A673 (cell line): ENCODE measurements around the gene KLHL33.

Experiments
- CTCF ChIP-seq: fragments of 300-800, 200-600 bp; sonication (generic); conservative IDR thresholded peaks from 2 replicates; pipeline ENCODE4 v1.5.1; 2017; ENCODE audit warnings: low read depth, mild to moderate bottlenecking, antibody characterized with exemption, low read length, moderate library complexity, mixed read lengths
- EZH2 ChIP-seq: fragments of 200-600 bp; sonication (generic); IDR thresholded peaks from 2 replicates; pipeline ENCODE4 v1.6.1; 2017; ENCODE audit warnings: borderline replicate concordance, low read depth, mild to moderate bottlenecking, mixed read lengths, antibody characterized with exemption, low read length; ENCODE audit not compliant: poor library complexity, severe bottlenecking

- TF ChIP-seq CTCF (no peak), EZH2 (no peak)
These were observed 32.8 kb upstream of the KLHL33 start for GRCh38 chr14:20468764-20469241.
